ENCODE results near the gene EEF1A2.
"Not testable (repeated sequence)": the region's sequence is repeated elsewhere in the genome, so short reads cannot be mapped to it uniquely, and the experiment has no call there.

The EEF1A2 gene

DNA sequence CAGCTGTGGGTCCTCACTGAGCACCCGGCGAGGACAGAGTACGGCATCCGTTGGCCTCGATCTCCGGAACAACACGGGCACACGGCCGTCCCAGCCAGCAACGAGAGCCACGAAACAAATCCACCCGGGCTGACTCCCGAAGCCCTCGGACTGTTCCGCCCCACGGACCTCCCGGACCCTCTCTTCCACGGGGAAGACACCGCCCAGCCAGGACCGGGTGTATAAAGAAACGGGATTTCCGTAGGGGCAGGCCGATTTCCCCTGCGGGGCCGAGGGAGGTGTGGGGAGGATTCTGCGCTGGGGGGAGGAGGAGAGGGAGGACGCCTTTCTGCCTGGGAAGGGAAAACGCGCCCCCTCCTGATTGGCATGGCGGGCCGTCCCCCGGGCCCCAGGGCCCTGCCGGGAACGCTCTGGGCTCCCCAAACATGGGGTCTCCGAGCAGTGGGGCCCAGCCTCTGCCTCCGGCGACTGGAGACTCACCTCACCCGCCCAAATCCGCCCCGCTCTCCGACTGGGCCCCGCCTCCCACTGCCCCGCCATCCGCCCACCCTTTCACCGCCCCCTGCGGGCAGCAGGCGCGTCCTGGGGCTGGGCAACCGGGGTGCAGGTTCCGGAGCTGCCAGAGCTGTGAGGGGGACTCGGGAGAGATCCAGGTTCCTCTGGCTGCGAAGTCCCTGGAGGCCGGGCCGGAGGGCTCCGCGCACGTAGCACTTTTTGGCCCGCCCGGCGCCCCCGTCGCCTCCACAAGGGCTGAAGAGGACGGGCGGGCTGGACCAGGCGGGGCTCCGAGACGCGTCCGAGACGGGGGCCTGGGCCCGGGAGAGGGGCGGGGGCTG, 21.0 kb upstream of the EEF1A2 start:
- no peak for DNase-seq

DNA sequence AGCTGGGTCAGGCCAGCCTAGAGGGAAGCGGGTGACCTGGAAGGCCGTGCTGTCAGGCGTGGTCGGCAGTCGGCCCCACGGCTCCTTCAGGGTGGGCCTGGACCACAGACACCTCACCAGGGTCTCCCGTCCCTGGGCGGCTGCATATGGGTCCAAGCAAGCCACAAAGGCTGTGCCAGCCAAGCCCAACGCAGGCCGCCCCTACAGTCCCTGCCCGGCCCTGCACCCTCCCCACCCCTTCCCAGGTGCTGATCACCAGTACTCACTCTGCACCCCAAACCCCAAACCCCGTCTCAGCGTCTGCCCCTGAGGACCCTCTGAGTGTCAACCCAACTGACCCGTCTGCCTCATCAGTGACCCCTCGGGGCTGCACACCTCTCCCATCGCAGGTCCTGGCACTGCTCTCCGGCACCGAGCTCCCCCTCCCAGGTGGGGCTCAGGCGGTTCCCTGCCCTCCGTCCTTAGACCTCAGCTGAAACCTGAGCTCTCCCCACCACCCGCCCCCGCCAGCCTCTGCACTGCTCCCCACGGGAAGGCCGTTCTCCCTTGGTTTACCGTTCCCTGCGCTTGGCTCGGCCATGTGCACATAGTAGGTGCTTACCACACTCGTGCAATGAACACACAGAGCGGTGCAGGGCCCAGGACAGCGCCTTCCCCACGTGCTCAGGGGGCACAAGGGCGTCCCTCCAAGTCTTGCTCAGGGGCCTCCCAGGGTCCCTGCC, 20.2 kb upstream of the EEF1A2 start:
- DNase-seq: no peak

GRCh38 chr20:63518351-63518861, 19.5 kb upstream of the EEF1A2 start:
- no peak for DNase-seq

GRCh38 chr20:63517376-63518309, 18.8 kb upstream of the EEF1A2 start:
- DNase-seq: peak; percentile 46

DNA sequence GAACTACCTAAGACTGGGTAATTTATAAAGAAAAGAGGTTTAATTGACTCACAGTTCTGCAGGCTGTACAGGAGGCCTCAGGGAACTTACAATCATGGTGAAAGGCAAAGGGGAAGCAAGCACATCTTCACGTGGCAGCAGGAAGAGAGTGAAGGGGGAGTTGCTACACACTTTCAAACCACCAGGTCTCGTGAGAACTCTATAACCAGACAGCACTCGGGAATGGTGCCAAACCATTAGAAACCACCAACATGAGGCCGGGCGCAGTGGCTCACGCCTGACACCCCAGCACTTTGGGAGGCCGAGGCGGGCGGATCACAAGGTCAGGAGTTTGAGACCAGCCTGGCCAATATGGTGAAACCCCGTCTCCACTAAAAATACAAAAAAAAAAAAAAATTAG, 15.6 kb upstream of the EEF1A2 start:
- not testable (repeated sequence) for DNase-seq

- DNase-seq: no peak
Measured at GRCh38 chr20:63513207-63513606, 14.3 kb upstream of the EEF1A2 start.

DNA sequence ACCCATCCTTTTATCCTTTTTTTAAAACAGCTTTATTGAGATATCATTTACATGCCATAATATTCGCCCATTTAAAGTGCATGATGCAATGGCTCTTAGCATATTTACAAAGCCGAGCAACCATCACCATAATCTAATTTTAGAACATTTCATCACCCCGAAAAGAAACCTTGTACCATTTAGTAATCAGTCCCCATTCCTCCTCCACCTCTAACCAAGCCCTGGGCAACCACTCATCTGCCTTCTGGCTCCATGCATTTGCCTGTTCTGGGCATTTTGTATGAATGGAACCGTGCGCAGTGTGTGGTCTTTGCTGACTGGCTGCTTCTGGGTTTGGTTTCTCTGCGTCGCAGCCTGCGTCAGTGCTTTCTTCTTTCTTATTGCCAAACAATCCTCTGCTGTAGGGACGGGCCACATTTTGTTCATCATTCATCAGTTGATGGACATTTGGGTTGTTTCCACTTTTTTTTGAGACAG, 10.2 kb upstream of the EEF1A2 start:
- DNase-seq: no peak

GRCh38 chr20:63508072-63508768, 9.3 kb upstream of the EEF1A2 start:
- DNase-seq: no peak

DNA sequence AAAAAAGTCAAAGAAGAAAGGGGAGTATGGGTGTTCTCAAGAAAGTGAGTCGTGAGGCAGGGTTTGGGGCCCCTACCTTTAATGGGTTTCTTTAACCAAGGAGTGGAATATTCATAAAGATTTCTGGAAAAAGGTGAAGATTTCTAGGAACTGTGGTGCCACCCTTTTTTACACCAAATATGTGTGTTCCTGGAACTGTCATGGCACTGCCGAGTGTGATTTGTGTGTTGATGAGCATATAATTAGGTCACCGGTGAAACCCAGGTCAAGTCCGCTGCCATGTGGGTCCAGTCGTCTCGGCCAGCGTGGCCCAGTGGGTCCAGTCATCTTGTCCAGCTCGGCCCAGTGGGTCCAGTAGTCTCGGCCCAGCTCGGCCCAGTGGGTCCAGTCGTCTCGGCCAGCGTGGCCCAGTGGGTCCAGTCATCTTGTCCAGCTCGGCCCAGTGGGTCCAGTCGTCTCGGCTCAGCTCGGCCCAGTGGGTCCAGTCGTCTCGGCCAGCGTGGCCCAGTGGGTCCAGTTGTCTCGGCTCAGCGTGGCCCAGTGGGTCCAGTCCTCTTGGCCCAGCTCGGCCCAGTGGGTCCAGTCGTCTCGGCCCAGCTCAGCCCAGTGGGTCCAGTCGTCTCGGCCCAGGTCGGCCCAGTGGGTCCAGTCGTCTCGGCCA, 8.3 kb upstream of the EEF1A2 start:
- DNase-seq: no peak

- no peak for DNase-seq
Measured at GRCh38 chr20:63505723-63506122, 6.8 kb upstream of the EEF1A2 start.

GRCh38 chr20:63505281-63505680, 6.4 kb upstream of the EEF1A2 start:
- no peak for DNase-seq

DNA sequence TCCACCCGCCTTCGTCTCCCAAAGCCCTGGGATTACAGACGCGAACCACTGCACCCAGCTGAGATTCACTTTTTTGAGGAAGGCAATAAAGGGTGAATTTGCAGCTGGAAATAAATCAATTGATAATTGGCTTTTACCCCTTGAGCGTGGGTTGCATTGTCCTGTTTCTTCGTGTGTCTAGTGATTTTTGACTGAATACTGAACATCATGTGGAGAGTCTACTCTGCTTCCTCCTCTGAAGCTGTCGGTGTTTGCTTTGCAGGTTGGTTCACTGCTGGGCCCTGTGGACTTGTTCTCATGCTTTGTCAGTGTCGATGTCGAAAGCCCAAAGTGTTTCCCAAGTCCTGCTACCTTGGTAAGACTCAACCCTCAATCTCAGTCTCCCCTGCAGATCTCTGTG, 5.8 kb upstream of the EEF1A2 start:
- no peak for DNase-seq

- no peak for DNase-seq
Measured at GRCh38 chr20:63503524-63503923, 4.6 kb upstream of the EEF1A2 start.

GRCh38 chr20:63502671-63503172, 3.8 kb upstream of the EEF1A2 start:
- DNase-seq: no peak

DNA sequence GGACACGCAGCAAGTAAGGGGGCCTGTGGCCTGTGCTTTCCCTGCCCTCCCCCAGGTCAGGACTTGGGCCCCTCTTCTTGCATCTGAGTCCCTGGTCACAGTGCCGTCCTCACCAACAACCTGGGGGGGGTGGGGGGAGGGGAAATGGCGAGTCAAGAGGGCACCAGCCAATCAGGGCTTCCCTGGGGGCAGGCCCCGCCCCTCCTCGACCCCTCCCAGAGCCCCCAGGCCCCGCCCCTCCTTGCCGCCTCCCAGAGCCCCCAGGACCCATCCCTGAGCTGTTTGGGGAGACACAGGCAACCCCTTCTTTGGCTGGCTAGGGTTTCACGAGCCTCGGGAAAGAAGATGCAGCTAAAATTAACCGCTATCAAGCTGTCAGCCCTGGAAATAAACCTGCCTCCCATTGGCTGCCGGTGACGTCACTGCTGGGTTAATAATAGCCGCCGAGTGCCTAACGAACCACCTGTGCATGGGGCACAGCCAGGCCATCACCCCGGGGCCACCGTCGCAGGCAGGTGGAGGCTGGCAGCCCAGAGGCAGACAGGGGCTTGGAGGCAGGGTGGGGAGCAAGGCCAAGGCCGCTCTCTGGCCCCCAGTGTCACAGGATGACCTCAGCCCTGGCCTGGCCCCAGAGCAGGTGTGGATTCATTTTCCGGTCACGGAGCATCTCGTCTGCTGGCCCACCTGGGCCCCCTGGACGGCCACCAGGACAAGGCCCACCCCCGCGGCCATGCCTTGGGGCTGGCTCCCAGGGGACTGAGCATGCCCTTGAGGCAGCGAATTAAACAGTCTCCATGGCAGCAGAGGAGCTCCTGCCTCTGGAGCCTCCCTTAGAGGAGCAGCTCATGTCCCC, 3.2 kb upstream of the EEF1A2 start:
- DNase-seq: no peak

GRCh38 chr20:63500902-63501817, 2.3 kb upstream of the EEF1A2 start:
- DNase-seq: no peak

GRCh38 chr20:63500151-63500901, 1.4 kb upstream of the EEF1A2 start:
- no peak for DNase-seq

DNA sequence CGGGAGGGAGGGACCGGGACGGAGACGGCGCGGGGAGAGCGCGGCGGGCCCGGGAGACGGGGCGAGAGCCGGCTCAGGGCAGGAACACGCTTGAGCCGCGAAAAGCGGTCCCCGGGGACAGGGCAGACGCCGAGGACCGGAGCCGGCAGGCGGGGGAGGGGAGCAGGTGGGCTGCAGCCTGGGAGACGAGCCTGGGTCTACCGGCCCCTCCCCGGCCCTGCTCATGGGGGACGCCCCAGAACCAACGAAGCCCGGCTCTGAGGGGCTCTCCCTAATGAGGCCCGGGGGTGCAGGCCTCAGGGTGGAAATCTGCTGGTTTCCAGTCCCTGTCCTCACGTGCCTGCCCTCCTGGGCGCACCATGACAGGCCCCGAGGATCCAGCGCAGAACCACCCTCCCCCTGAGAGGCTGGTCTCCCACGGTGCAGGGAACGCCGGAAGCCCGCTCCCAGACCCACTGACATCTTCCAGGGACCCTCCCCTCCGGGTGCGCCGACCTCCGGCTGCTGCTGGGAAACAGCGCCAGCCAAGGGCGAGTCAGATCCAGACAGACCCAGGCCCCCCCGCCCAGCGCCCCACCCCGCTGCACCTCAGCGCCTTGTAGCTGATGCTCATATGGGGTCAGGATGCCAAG, 571 bp upstream of the EEF1A2 start:
- no peak for DNase-seq

All from left hindlimb (tissue), 1 donor.